Endothelial cell of umbilical vein (primary cell): ENCODE data around the gene BLTP3B. TPM values are rescaled to one million over a fixed set of nuclear protein-coding genes. Genes with fewer than 3 reads are reported as not detected.

ENCODE experiments used
- BruUV-seq: library from RNA; stranded (reverse); fragments of 400-500 nt; replicated peaks from 2 replicates; lab custom pipeline; 2021; lab: Mats Ljungman, UMichigan
- CTCF ChIA-PET: fragments of 300-600, 350-600 bp; sonication (Branson Sonifier 250); formaldehyde crosslinking; loops from one replicate; lab custom pipeline; 2021; ENCODE audit warnings: antibody characterized with exemption, inconsistent platforms; lab: Charles Lee
- POLR2A ChIA-PET: fragments of 300-600, 350-600 bp; sonication (Branson Sonifier 250); formaldehyde crosslinking; loops from one replicate; lab custom pipeline; 2021; ENCODE audit warnings: antibody characterized with exemption, inconsistent platforms; lab: Charles Lee
- DNase-seq: peaks from one replicate; pipeline ENCODE4 v3.0.0-alpha.2; 2011; ENCODE audit warnings: low read depth, low spot score
- FAIRE-seq: peaks from 2 replicates; lab custom pipeline; 2011; peaks lifted over from hg19 to GRCh38; lab: Jason Lieb, UNC
- H2AFZ ChIP-seq: 2 replicates; pipeline ENCODE4 v1.6.0; 2012; ENCODE audit warnings: low read depth, low read length, control low read depth, inconsistent platforms
- H3K27ac ChIP-seq: 2 replicates; pipeline ENCODE4 v1.5.1; 2011; ENCODE audit warnings: low read depth, mild to moderate bottlenecking, control low read depth, low read length, moderate library complexity; ENCODE audit not compliant: insufficient read depth
- H3K27me3 ChIP-seq, 2 experiments: 2 replicates each; pipeline versions ENCODE4 v1.6.0 to v1.6.1; 2011; ENCODE audit warnings: low read length in 2 of 2, mixed read lengths in 1 of 2; ENCODE audit not compliant: control insufficient read depth in 2 of 2, insufficient read depth in 2 of 2
- H3K36me3 ChIP-seq, 2 experiments: 2 replicates in 1 of 2; 3 replicates in 1 of 2; pipeline ENCODE4 v1.5.1; 2011; ENCODE audit warnings: low read length in 2 of 2, mild to moderate bottlenecking in 1 of 2, moderate library complexity in 1 of 2; ENCODE audit not compliant: control insufficient read depth in 2 of 2, insufficient read depth in 2 of 2; ENCODE audit errors: extremely low read depth in 1 of 2
- H3K4me1 ChIP-seq: 3 replicates; pipeline ENCODE4 v1.5.1; 2011; ENCODE audit warnings: mild to moderate bottlenecking, low read length; ENCODE audit not compliant: control insufficient read depth, insufficient read depth; ENCODE audit errors: extremely low read depth
- H3K4me2 ChIP-seq: 2 replicates; pipeline ENCODE4 v1.6.1; 2011; ENCODE audit warnings: low read length, control low read depth, mixed read lengths; ENCODE audit not compliant: insufficient read depth
- H3K4me3 ChIP-seq, 3 experiments: fragments of 200-600 bp in 1 of 3; sonication (generic), shearing (Covaris generic) in 1 of 3; replicated peaks in 1 of 3; 2 replicates each; pipeline ENCODE4 v1.5.1; 2011 to 2016; ENCODE audit warnings: control low read depth in 3 of 3, low read length in 3 of 3, mild to moderate bottlenecking in 2 of 3, inconsistent platforms in 1 of 3, low read depth in 1 of 3, moderate library complexity in 1 of 3; ENCODE audit not compliant: insufficient read depth in 1 of 3
- H3K79me2 ChIP-seq: 2 replicates; pipeline ENCODE4 v1.6.0; 2012; ENCODE audit warnings: low read length, inconsistent platforms; ENCODE audit not compliant: control insufficient read depth, insufficient read depth
- H3K9ac ChIP-seq: replicated peaks from 2 replicates; pipeline ENCODE3; 2011; ENCODE audit warnings: low read length, control low read depth; ENCODE audit not compliant: insufficient read depth; ENCODE audit errors: extremely low read depth
- H3K9me1 ChIP-seq: replicated peaks from 3 replicates; pipeline ENCODE4 v1.6.0; 2011; ENCODE audit warnings: mild to moderate bottlenecking, low read length; ENCODE audit not compliant: control insufficient read depth, insufficient read depth; ENCODE audit errors: extremely low read depth
- H3K9me3 ChIP-seq: replicated peaks from 2 replicates; pipeline ENCODE4 v1.5.1; 2012; ENCODE audit warnings: low read length, inconsistent platforms; ENCODE audit not compliant: control insufficient read depth, insufficient read depth
- H4K20me1 ChIP-seq: replicated peaks from 2 replicates; pipeline ENCODE3; 2011; ENCODE audit warnings: mild to moderate bottlenecking, low read length; ENCODE audit not compliant: control insufficient read depth, insufficient read depth; ENCODE audit errors: extremely low read depth
- CTCF ChIP-seq, 2 donors: IDR thresholded peaks; 1 replicate in 1 of 2; 2 replicates in 1 of 2; pipeline ENCODE4 v1.5.1; 2011; ENCODE audit warnings: low read length in 2 of 2, mild to moderate bottlenecking in 2 of 2, moderate library complexity in 2 of 2, control low read depth in 1 of 2, inconsistent platforms in 1 of 2, low read depth in 1 of 2; ENCODE audit not compliant: insufficient read depth in 1 of 2; ENCODE audit errors: extremely low read depth in 1 of 2
- EZH2 ChIP-seq: IDR thresholded peaks from 2 replicates; pipeline ENCODE4 v1.6.1; 2012; ENCODE audit warnings: borderline replicate concordance, low read depth, mild to moderate bottlenecking, moderate library complexity, low read length, inconsistent platforms; ENCODE audit not compliant: severe bottlenecking
- FOS ChIP-seq: IDR thresholded peaks from 2 replicates; pipeline ENCODE4 v1.6.1; 2011; ENCODE audit warnings: mild to moderate bottlenecking, low read length, moderate library complexity, borderline replicate concordance; ENCODE audit not compliant: insufficient read depth
- GATA2 ChIP-seq: IDR thresholded peaks from 2 replicates; pipeline ENCODE4 v1.7.0; 2011; ENCODE audit warnings: low read depth, mild to moderate bottlenecking, moderate library complexity, mixed read lengths, low read length; ENCODE audit not compliant: insufficient read length, insufficient read depth
- JUN ChIP-seq: IDR thresholded peaks from 2 replicates; pipeline ENCODE4 v1.6.1; 2011; ENCODE audit warnings: borderline replicate concordance, low read depth; ENCODE audit not compliant: insufficient read length, insufficient read depth
- MAX ChIP-seq: IDR thresholded peaks from 2 replicates; pipeline ENCODE4 v1.6.1; 2011; ENCODE audit not compliant: insufficient read depth, insufficient read length
- MYC ChIP-seq: IDR thresholded peaks from one replicate; pipeline ENCODE4 v1.6.1; 2011; ENCODE audit warnings: mild to moderate bottlenecking, low read depth, low read length
- POLR2A ChIP-seq: IDR thresholded peaks from 2 replicates; pipeline ENCODE4 v1.6.1; 2012; ENCODE audit warnings: low read depth, mild to moderate bottlenecking, control low read depth, low read length
- POLR2AphosphoS5 ChIP-seq: IDR thresholded peaks from 2 replicates; pipeline ENCODE4 v1.6.1; 2012; ENCODE audit warnings: low read depth, mild to moderate bottlenecking, control low read depth, low read length, moderate library complexity; ENCODE audit not compliant: insufficient read depth
- dilution Hi-C: fragments of 300-500 bp; cut with MboI; formaldehyde crosslinking; loops from one replicate; pipeline ENCODE4 v1.15.0; 2019; ENCODE audit warnings: low sequenced_read_pairs; ENCODE audit not compliant: extremely low pct_ligation_motif_present
- intact Hi-C: fragments of 100-400 bp; cut with micrococcal nuclease; formaldehyde crosslinking; loops from one replicate; pipeline ENCODE4 v1.10.0; 2022
- polyA plus RNA-seq, 4 experiments: library from polyadenylated mRNA; depleted of rRNA in 3 of 4; stranded (reverse) in 3 of 4; unstranded in 1 of 4; fragments of >200 nt; gene quantifications; 2 replicates each; pipeline versions ENCODE4 v1.2.1 to v1.2.3, GENCODE V29; 2011 to 2012; ENCODE audit warnings: missing spikeins in 1 of 4
- total RNA-seq: library from RNA; stranded (reverse); gene quantifications from 2 replicates; pipeline ENCODE4 v1.2.3, GENCODE V29; 2021

The BLTP3B gene
- total and polyA plus RNA-seq, 2 donors (not counting 3 experiments of a cell fraction or from before 2014, with no cell fraction given), result 5.4 to 17.9 TPM

DNA sequence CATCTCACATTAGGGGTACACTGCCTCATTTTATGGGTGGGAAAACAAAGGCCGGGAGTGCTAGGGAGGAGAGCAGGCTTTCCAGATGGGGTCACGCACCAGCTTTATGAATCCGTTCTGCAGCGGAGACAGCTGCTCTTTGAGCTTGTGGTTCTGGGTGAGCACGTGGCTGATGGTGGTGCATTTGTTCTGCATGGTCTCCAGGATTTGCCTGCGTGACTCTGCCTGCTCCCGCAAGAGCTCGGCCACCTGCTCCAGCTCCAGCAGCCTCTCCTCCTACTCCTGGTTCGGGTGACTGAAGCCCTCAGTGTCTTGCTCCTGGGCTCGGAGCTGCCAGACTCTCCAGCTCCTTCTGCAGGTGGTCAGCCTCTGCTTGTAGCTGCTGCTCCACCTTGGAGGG, 23.6 kb upstream of the BLTP3B start:
- Histone ChIP-seq H3K27me3 (peaks cover 0 to 2% of the 10 kb centered on the region in 2 experiments), H3K4me3 (no peak overlapping the region), H2AFZ (no peak overlapping the region), H3K4me1 (no peaks in the 10 kb centered on the region), H3K79me2 (no peaks in the 10 kb centered on the region), H3K9ac (no peak overlapping the region), H3K9me3 (no peaks in the 10 kb centered on the region), H4K20me1 (no peaks in the 10 kb centered on the region), H3K9me1 (no peaks in the 10 kb centered on the region), H3K27ac (no peak overlapping the region), H3K36me3 (no peaks in the 10 kb centered on the region), H3K4me2 (no peak overlapping the region)
- TF ChIP-seq MYC (no peak), MAX (no peak), FOS (no peak), CTCF (IDR thresholded peaks at IDR 0.05; ENCODE audit: extremely low read depth in 1 of 2, insufficient read depth in 1 of 2, low read depth in 1 of 2, low read length in 2 of 2) (no peak), JUN (no peak), GATA2 (no peak), POLR2AphosphoS5 (no peak), EZH2 (no peak), POLR2A (no peak)
- CTCF ChIA-PET, result interaction anchor here (1.7 kb wide), 1 partner anchor 12 kb away, joined by 11 read pairs; no protein-coding TSS in a partner anchor
- DNase-seq, result no peak
- no peak for FAIRE-seq
- dilution Hi-C loops, result no loop called here
- intact Hi-C loops, result loop anchor here (5.0 kb wide), 1 partner anchor 1979 kb away; no protein-coding TSS in a partner anchor
- POLR2A ChIA-PET, result no interaction called here
- BruUV-seq, result no TSS peak
